K562 (cell line): ENCODE measurements around the gene LLPH. TPM values are rescaled to one million over a fixed set of nuclear protein-coding genes. Genes with fewer than 3 reads are reported as not detected.
A peak's percentile ranks its signal among the peaks of the same experiment; 100 is the strongest.

Experiments used
- DMBX1 ChIP-seq: fragments of 250-450 bp; sonication (Bioruptor Pico); IDR thresholded peaks from 2 replicates; pipeline ENCODE4 v1.8.0; 2022; ENCODE audit warnings: inconsistent platforms, mild to moderate bottlenecking, moderate library complexity, borderline replicate concordance
- DPF2 ChIP-seq: fragments of 450-650 bp; IDR thresholded peaks from 2 replicates; pipeline ENCODE4 v1.6.1; 2016
- FOXK2 ChIP-seq, 2 experiments: fragments of 450-650 bp; IDR thresholded peaks in 1 of 2; conservative IDR thresholded peaks in 1 of 2; 2 replicates each; pipeline ENCODE4 v1.6.1; 2016; ENCODE audit warnings: low read depth in 2 of 2, mild to moderate bottlenecking in 1 of 2
- HIVEP1 ChIP-seq: fragments of 250-450 bp; sonication (Bioruptor Pico); IDR thresholded peaks from 2 replicates; pipeline ENCODE4 v1.4.0; 2020; ENCODE audit warnings: mild to moderate bottlenecking
- ILF3 ChIP-seq: fragments of 450-650 bp; IDR thresholded peaks from 2 replicates; pipeline ENCODE4 v1.6.1; 2018; ENCODE audit warnings: antibody characterized with exemption, mild to moderate bottlenecking, moderate library complexity, borderline replicate concordance
- L3MBTL2 ChIP-seq: fragments of 450-650 bp; IDR thresholded peaks from 2 replicates; pipeline ENCODE4 v1.6.1; 2016; ENCODE audit warnings: mild to moderate bottlenecking, moderate library complexity
- NR2C1 ChIP-seq, 2 experiments: fragments of 450-650 bp; IDR thresholded peaks; 2 replicates each; pipeline ENCODE4 v1.6.1; 2017; ENCODE audit warnings: mild to moderate bottlenecking in 2 of 2, antibody characterized with exemption in 1 of 2, inconsistent platforms in 1 of 2, missing compliant biosample characterization in 1 of 2, missing genetic modification characterization in 1 of 2
- PURB ChIP-seq: sonication (generic); formaldehyde crosslinking; IDR thresholded peaks from 2 replicates; pipeline ENCODE4 v1.9.0; 2021; ENCODE audit warnings: low read depth, mild to moderate bottlenecking, missing genetic modification reagents
- RFX5 ChIP-seq: IDR thresholded peaks from 2 replicates; pipeline ENCODE4 v1.6.1; 2011; ENCODE audit warnings: low read depth, mild to moderate bottlenecking, improper control_type of control experiment, low read length
- SAP30 ChIP-seq: fragments of 200-600 bp; sonication (generic); IDR thresholded peaks from 2 replicates; pipeline ENCODE4 v1.6.1; 2012; ENCODE audit warnings: borderline replicate concordance, low read depth, mild to moderate bottlenecking, moderate library complexity, low read length, control low read depth, inconsistent platforms; ENCODE audit not compliant: insufficient read depth, poor library complexity, severe bottlenecking
- SIN3B ChIP-seq: fragments of 450-650 bp; IDR thresholded peaks from 2 replicates; pipeline ENCODE4 v1.6.1; 2017; ENCODE audit warnings: low read depth, mild to moderate bottlenecking, moderate library complexity
- SNRNP70 ChIP-seq: fragments of 200-400 bp; formaldehyde crosslinking; optimal IDR thresholded peaks from 2 replicates; pipeline ENCODE3; 2017; ENCODE audit warnings: low read depth, low read length
- TEAD1 ChIP-seq, 2 experiments: fragments of 450-650 bp in 1 of 2; sonication (generic) in 1 of 2; formaldehyde crosslinking; IDR thresholded peaks; 2 replicates each; pipeline versions ENCODE4 v1.4.0 to v1.8.0; 2020 to 2022; ENCODE audit warnings: mild to moderate bottlenecking in 2 of 2, missing genetic modification reagents in 1 of 2
- ZNF134 ChIP-seq: fragments of 250-450 bp; sonication (Bioruptor Pico); conservative IDR thresholded peaks from 2 replicates; pipeline ENCODE4 v1.4.0; 2020
- ZNF143 ChIP-seq: sonication (generic); formaldehyde crosslinking; IDR thresholded peaks from 2 replicates; pipeline ENCODE4 v1.9.0; 2022; ENCODE audit warnings: mild to moderate bottlenecking, missing genetic modification reagents
- ZNF174 ChIP-seq: fragments of 250-450 bp; sonication (Bioruptor Pico); IDR thresholded peaks from 2 replicates; pipeline ENCODE4 v1.4.0; 2020; ENCODE audit warnings: mild to moderate bottlenecking
- ZNF589 ChIP-seq: fragments of 200-800 bp; sonication (Bioruptor generic); IDR thresholded peaks from 2 replicates; pipeline ENCODE4 v1.6.1; 2016; ENCODE audit warnings: low read depth, missing genetic modification characterization, missing compliant biosample characterization
- ZNF766 ChIP-seq: fragments of 200-800 bp; sonication (Bioruptor generic); conservative IDR thresholded peaks from 2 replicates; pipeline ENCODE4 v1.6.1; 2016; ENCODE audit warnings: missing genetic modification characterization, missing compliant biosample characterization
- polyA plus RNA-seq, 8 experiments: library from polyadenylated mRNA; depleted of rRNA in 4 of 8; stranded (reverse) in 5 of 8; unstranded in 3 of 8; fragments of >200 nt; fragmentation: Nextera tagmentation in 2 of 8; fragmentation: Illumina TruSeq in 1 of 8; extraction: Ambion mirVana in 2 of 8; extraction: Trizol in 1 of 8; gene quantifications; 2 replicates each; pipeline versions ENCODE4 v1.2.1 to v1.2.3, GENCODE V29; 2011 to 2014; ENCODE audit warnings: inconsistent platforms in 1 of 8, missing spikeins in 1 of 8
- total RNA-seq, 7 experiments: library from RNA; depleted of rRNA in 6 of 7; stranded (reverse); fragments of >200 nt in 6 of 7; fragmentation: Illumina TruSeq in 2 of 7; extraction: Trizol in 2 of 7; gene quantifications; 2 replicates each; pipeline versions ENCODE4 v1.2.1 to v1.2.3, GENCODE V29; 2011 to 2021; ENCODE audit warnings: low replicate concordance in 1 of 7
- TF ChIP-seq, protein P1 (sequence below), 2 experiments: IDR thresholded peaks; 2 replicates each; pipeline ENCODE4 v1.6.1; 2012; ENCODE audit warnings: improper control_type of control experiment in 2 of 2, low read depth in 2 of 2, low read length in 2 of 2, borderline replicate concordance in 1 of 2
- TF ChIP-seq, protein P2 (sequence below), 2 experiments: fragments of 450-650 bp; IDR thresholded peaks; 2 replicates each; pipeline ENCODE4 v1.6.1; 2018; ENCODE audit warnings: mild to moderate bottlenecking in 2 of 2, low read depth in 1 of 2; ENCODE audit not compliant: partially characterized antibody in 2 of 2
- TF ChIP-seq, protein P3 (sequence below), 3 experiments: fragments of 200-800 bp in 1 of 3; sonication (Bioruptor generic) in 1 of 3; sonication (generic) in 1 of 3; formaldehyde crosslinking in 1 of 3; IDR thresholded peaks; 2 replicates each; pipeline versions ENCODE4 v1.6.1 to v1.8.0; 2016 to 2022; ENCODE audit warnings: mild to moderate bottlenecking in 2 of 3, missing compliant biosample characterization in 2 of 3, missing genetic modification characterization in 2 of 3, missing genetic modification reagents in 1 of 3

LLPH gene
- total and polyA plus RNA-seq, 9 of the 15 experiments (the other 6 are each of a cell fraction or from before 2014, with no cell fraction given) = 19.1 to 87.3 (median 59.6) TPM

DNA sequence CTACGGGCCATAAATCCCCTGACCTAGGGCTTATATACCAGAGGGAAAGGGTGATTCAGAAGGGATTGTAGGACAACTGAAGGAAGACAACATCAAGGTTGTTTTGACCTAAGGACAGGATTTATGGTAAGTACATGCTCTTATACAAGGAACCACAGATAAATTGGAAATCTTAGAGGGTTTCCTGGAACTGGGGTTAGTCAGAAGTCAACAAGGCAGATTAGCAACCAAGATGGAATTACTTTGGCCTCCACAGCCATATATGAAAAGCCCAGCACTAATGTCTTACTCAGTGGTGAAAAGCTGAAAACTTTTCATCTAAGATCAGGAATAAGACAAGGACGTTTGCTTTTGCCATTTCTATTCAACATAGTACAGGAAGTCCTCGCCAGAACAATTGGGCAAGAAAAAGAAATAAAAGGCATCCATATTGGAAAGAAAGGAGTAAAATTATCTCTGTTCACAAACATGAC lies 33.8 kb upstream of the LLPH start (continued):
- TF ChIP-seq SAP30 = no peak
- TF ChIP-seq ZNF766 (CRISPR knock-in tag) = peak; percentile 97
- TF ChIP-seq, protein P1, sequence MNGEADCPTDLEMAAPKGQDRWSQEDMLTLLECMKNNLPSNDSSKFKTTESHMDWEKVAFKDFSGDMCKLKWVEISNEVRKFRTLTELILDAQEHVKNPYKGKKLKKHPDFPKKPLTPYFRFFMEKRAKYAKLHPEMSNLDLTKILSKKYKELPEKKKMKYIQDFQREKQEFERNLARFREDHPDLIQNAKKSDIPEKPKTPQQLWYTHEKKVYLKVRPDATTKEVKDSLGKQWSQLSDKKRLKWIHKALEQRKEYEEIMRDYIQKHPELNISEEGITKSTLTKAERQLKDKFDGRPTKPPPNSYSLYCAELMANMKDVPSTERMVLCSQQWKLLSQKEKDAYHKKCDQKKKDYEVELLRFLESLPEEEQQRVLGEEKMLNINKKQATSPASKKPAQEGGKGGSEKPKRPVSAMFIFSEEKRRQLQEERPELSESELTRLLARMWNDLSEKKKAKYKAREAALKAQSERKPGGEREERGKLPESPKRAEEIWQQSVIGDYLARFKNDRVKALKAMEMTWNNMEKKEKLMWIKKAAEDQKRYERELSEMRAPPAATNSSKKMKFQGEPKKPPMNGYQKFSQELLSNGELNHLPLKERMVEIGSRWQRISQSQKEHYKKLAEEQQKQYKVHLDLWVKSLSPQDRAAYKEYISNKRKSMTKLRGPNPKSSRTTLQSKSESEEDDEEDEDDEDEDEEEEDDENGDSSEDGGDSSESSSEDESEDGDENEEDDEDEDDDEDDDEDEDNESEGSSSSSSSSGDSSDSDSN (IDR thresholded peaks at IDR 0.05; ENCODE audit: borderline replicate concordance in 1 of 2, low read depth in 2 of 2, low read length in 2 of 2) = no peak
- no peak for TF ChIP-seq ILF3
- TF ChIP-seq ZNF143 (CRISPR knock-in tag) = no peak
- TF ChIP-seq, protein P2, sequence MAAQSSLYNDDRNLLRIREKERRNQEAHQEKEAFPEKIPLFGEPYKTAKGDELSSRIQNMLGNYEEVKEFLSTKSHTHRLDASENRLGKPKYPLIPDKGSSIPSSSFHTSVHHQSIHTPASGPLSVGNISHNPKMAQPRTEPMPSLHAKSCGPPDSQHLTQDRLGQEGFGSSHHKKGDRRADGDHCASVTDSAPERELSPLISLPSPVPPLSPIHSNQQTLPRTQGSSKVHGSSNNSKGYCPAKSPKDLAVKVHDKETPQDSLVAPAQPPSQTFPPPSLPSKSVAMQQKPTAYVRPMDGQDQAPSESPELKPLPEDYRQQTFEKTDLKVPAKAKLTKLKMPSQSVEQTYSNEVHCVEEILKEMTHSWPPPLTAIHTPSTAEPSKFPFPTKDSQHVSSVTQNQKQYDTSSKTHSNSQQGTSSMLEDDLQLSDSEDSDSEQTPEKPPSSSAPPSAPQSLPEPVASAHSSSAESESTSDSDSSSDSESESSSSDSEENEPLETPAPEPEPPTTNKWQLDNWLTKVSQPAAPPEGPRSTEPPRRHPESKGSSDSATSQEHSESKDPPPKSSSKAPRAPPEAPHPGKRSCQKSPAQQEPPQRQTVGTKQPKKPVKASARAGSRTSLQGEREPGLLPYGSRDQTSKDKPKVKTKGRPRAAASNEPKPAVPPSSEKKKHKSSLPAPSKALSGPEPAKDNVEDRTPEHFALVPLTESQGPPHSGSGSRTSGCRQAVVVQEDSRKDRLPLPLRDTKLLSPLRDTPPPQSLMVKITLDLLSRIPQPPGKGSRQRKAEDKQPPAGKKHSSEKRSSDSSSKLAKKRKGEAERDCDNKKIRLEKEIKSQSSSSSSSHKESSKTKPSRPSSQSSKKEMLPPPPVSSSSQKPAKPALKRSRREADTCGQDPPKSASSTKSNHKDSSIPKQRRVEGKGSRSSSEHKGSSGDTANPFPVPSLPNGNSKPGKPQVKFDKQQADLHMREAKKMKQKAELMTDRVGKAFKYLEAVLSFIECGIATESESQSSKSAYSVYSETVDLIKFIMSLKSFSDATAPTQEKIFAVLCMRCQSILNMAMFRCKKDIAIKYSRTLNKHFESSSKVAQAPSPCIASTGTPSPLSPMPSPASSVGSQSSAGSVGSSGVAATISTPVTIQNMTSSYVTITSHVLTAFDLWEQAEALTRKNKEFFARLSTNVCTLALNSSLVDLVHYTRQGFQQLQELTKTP (IDR thresholded peaks at IDR 0.05; ENCODE audit: low read depth in 1 of 2, partially characterized antibody in 2 of 2) = no peak
- TF ChIP-seq, protein P3, sequence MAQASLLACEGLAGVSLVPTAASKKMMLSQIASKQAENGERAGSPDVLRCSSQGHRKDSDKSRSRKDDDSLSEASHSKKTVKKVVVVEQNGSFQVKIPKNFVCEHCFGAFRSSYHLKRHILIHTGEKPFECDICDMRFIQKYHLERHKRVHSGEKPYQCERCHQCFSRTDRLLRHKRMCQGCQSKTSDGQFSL (CRISPR knock-in tag; IDR thresholded peaks at IDR 0.05) = no peak
- TF ChIP-seq, protein P3 (tag; IDR thresholded peaks at IDR 0.05) = no peak
- peak; percentile 87 for TF ChIP-seq HIVEP1 (CRISPR knock-in tag)
- no peak for TF ChIP-seq ZNF134 (CRISPR knock-in tag)
- no peak for TF ChIP-seq SNRNP70
- no peak for TF ChIP-seq SIN3B
- TF ChIP-seq DPF2 = peak; percentile 84
- TF ChIP-seq DMBX1 = peak; percentile 92
- TF ChIP-seq RFX5 = no peak
- peak; percentile 85; the same call in 1 of the 2 replicates for TF ChIP-seq ZNF589 (CRISPR knock-in tag)
- TF ChIP-seq NR2C1 (IDR thresholded peaks at IDR 0.05) = no peak
- TF ChIP-seq NR2C1 (tag; IDR thresholded peaks at IDR 0.05) = peak; percentile 80
- TF ChIP-seq PURB = no peak
- no peak for TF ChIP-seq TEAD1 (CRISPR knock-in tag; IDR thresholded peaks at IDR 0.05)
- TF ChIP-seq L3MBTL2 = peak; percentile 33; the same call in 1 of the 2 replicates
- peak; percentile 22; the same call in 1 of the 2 replicates for TF ChIP-seq ZNF174 (CRISPR knock-in tag)
- TF ChIP-seq FOXK2 (conservative IDR thresholded peaks at IDR 0.05 in 1 of 2, IDR thresholded peaks at IDR 0.05 in 1 of 2; ENCODE audit: low read depth in 2 of 2) = peak; percentile 71 to 72
